HL-60 (cell line): Measurements from ENCODE around the gene CENPP.

ENCODE experiments used
- DNase-seq, 2 experiments: peaks; one replicate each; pipeline ENCODE4 v3.0.0-alpha.2; 2010 to 2020; ENCODE audit warnings: low read depth in 1 of 2, low spot score in 1 of 2
- H3K27ac ChIP-seq: fragments of 250-450 bp; sonication (Bioruptor Pico); replicated peaks from 2 replicates; pipeline ENCODE4 v1.5.1; 2020; ENCODE audit warnings: mild to moderate bottlenecking, moderate library complexity
- H3K27me3 ChIP-seq: fragments of 250-450 bp; sonication (Bioruptor Pico); 2 replicates; pipeline ENCODE4 v1.5.1; 2021; ENCODE audit warnings: mild to moderate bottlenecking, moderate library complexity; ENCODE audit not compliant: insufficient read depth, poor library complexity, severe bottlenecking
- H3K4me3 ChIP-seq: replicated peaks from 2 replicates; pipeline ENCODE4 v1.5.1; 2011; ENCODE audit warnings: mild to moderate bottlenecking, control low read depth, low read length; ENCODE audit not compliant: insufficient read depth
- GABPA ChIP-seq: IDR thresholded peaks from 2 replicates; pipeline ENCODE4 v1.6.1; 2012; ENCODE audit warnings: low read depth
- POLR2AphosphoS5 ChIP-seq: IDR thresholded peaks from 2 replicates; pipeline ENCODE4 v1.6.1; 2012; ENCODE audit warnings: low read depth
- SPI1 ChIP-seq: IDR thresholded peaks from 2 replicates; pipeline ENCODE4 v1.6.1; 2012; ENCODE audit warnings: low read depth, mild to moderate bottlenecking, borderline replicate concordance
- TF ChIP-seq, protein P1 (sequence below): IDR thresholded peaks from 2 replicates; pipeline ENCODE4 v1.6.1; 2012; ENCODE audit warnings: low read depth; ENCODE audit not compliant: insufficient replicate concordance
- TF ChIP-seq, protein P2 (sequence below): IDR thresholded peaks from one replicate; pipeline ENCODE4 v1.5.1; 2011; ENCODE audit warnings: low read length, control low read depth, inconsistent platforms; ENCODE audit not compliant: insufficient read depth

The CENPP gene

DNA sequence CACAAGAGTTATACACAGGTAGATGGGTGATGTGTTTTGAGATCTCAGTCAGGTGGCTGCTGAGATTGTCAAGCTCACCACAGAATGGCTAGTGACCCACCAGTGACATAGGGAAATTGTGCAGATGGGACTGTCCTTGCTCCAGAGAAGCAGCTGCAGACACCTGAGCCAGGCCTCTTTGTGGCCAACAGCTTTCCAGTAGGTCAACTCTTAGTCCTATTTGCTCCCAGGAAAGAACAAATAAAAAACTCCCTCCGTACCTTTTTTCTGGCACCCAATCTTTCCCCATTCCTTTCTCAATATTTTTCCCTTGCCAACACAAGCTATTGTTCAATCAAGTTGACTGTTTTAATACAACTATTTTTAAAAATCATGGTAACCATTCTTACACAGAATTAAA is 46.5 kb upstream of the CENPP start:
- TF ChIP-seq POLR2AphosphoS5, result no peak
- TF ChIP-seq, protein P1, sequence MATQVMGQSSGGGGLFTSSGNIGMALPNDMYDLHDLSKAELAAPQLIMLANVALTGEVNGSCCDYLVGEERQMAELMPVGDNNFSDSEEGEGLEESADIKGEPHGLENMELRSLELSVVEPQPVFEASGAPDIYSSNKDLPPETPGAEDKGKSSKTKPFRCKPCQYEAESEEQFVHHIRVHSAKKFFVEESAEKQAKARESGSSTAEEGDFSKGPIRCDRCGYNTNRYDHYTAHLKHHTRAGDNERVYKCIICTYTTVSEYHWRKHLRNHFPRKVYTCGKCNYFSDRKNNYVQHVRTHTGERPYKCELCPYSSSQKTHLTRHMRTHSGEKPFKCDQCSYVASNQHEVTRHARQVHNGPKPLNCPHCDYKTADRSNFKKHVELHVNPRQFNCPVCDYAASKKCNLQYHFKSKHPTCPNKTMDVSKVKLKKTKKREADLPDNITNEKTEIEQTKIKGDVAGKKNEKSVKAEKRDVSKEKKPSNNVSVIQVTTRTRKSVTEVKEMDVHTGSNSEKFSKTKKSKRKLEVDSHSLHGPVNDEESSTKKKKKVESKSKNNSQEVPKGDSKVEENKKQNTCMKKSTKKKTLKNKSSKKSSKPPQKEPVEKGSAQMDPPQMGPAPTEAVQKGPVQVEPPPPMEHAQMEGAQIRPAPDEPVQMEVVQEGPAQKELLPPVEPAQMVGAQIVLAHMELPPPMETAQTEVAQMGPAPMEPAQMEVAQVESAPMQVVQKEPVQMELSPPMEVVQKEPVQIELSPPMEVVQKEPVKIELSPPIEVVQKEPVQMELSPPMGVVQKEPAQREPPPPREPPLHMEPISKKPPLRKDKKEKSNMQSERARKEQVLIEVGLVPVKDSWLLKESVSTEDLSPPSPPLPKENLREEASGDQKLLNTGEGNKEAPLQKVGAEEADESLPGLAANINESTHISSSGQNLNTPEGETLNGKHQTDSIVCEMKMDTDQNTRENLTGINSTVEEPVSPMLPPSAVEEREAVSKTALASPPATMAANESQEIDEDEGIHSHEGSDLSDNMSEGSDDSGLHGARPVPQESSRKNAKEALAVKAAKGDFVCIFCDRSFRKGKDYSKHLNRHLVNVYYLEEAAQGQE, result no peak
- no peak for TF ChIP-seq GABPA
- TF ChIP-seq, protein P2, sequence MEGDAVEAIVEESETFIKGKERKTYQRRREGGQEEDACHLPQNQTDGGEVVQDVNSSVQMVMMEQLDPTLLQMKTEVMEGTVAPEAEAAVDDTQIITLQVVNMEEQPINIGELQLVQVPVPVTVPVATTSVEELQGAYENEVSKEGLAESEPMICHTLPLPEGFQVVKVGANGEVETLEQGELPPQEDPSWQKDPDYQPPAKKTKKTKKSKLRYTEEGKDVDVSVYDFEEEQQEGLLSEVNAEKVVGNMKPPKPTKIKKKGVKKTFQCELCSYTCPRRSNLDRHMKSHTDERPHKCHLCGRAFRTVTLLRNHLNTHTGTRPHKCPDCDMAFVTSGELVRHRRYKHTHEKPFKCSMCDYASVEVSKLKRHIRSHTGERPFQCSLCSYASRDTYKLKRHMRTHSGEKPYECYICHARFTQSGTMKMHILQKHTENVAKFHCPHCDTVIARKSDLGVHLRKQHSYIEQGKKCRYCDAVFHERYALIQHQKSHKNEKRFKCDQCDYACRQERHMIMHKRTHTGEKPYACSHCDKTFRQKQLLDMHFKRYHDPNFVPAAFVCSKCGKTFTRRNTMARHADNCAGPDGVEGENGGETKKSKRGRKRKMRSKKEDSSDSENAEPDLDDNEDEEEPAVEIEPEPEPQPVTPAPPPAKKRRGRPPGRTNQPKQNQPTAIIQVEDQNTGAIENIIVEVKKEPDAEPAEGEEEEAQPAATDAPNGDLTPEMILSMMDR, result no peak
- TF ChIP-seq SPI1, result no peak

DNA sequence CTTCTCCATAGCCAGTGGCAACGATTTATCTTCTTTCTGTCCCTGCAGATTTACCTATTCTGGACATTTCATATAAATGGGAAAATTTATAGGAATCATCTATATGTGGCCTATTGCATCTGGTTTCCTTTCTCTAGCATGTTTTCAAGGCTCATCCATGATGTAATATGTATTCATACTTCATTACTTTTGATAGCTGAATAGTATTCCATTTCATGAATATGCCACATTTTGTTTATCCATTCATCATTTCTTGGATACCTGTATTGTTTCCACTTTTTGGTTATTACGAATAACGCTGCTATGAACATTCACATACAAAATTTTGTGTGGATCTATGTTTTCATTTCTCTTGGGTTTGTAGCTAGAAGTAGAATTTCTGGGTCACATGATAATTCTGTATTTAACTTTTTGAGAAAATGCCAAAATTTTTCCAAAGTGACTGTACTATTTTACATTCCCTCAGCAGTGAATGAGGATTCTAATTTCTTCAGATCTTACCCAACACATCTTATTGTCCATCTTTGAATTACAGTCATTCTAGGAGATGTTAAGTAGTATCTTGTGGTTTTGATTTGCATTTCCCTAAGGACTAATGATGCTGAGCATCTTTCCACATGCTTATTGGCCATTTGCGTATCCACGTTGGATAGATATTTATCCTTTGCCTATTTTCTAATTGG is 35.9 kb upstream of the CENPP start:
- Histone ChIP-seq H3K27ac (no peak overlapping the region), H3K27me3 (no peaks in the 10 kb centered on the region), H3K4me3 (no peak overlapping the region)
- DNase-seq, result no peak
- TF ChIP-seq, protein P2, result no peak
- TF ChIP-seq POLR2AphosphoS5 (no peak), GABPA (no peak), SPI1 (no peak)
- TF ChIP-seq, protein P1, result no peak

More for the DNA sequence above, 46.5 kb upstream of the CENPP start:
- H3K27me3 ChIP-seq, result no peaks in the 10 kb centered on the region
- no peak overlapping the region for H3K27ac ChIP-seq
- DNase-seq, result no peak
- H3K4me3 ChIP-seq, result no peak overlapping the region

DNA sequence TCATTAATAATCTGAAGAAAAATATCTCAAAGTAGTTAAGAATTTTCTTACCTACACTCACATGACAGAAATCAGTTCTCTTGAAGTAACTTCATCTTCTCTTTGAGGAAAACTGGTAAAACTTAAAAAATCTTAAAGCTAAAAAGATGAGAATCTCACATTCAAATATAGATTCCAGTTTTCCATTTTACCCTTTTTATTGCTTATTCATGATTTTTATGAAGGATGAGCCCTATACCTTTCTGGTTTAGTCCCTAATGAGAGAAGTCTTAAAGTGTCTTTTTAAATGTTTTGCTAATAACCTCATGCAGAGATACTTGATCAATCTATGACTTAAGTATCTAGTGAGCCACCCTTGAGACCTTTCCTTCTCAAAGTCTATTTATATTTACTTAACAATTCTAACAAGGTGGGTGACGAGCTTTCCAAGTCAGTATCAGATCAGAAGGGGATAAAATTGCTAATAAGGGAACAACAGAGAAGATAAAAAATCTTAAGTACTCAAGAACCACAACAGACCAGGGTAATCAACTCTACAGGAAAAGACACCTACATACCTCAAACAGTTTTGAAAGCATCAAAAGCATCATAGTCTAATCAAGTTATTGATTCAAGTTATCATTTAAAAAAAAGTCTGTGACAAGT is 34.8 kb upstream of the CENPP start:
- Histone ChIP-seq H3K27ac (no peak overlapping the region), H3K4me3 (no peak overlapping the region), H3K27me3 (no peaks in the 10 kb centered on the region)
- DNase-seq, result no peak
- TF ChIP-seq GABPA, result no peak
- TF ChIP-seq, protein P1, result no peak
- TF ChIP-seq, protein P2, result no peak
- TF ChIP-seq POLR2AphosphoS5, result no peak
- no peak for TF ChIP-seq SPI1
